ENCODE results near the gene CLCA2.
A peak's percentile ranks its signal among the peaks of the same experiment; 100 is the strongest.

Gene CLCA2

DNA sequence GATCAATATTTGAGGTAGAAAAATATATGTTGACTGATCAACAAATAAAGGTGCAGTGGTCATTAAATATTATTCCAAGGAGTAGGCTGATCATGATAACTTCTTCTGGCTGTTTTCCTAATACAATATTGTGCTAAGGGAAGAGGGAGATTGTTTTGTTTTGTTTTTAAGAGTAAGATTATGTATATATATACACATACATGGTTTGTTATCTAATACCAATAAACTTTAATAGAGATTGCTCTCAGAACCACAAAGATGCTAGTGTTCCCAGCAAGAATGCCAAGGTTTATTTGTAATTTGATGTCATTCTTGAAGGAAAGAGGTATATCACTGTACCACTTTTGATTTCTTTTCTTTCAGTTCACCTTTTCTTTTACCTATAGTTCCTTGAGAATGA, 10.1 kb downstream of the CLCA2 start:
- DNase-seq = no peak

DNA sequence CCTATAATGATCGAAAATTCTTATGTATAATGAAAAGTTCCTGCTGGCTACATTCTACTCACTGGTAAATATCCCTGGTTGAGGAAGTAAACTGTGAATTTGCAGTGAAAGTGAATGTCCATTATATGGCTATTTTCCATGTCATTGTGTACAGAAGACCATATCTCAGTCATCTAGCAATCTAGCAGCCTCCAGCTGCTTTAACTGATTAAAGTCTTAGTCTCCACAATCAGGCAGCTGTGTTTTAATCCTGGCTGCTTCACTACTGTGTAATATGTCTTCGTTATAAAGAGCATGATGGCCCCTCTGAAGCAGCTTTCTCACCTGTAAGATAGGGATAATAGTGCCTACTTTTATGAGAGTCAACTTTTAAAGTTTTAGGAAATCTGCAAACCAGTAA, 11.4 kb downstream of the CLCA2 start:
- no peak for DNase-seq

DNA sequence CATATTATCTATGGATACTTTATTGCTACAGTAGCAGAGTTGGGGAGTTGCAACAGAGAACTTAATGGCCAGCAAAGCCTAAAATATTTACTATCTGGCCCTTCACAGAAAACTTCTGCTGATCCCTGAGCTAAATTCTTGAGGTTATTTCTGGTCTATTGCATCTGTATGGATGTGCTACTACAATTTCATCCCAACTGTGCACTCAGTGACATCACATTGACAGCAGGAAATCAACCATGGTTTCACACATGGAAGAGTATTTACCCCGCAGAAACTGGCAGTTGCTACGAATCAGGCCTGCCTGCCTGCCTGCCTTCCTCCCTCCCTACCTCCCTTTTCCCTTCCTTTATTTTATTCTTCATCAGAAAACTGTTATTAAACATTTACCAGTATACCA, 12.1 kb downstream of the CLCA2 start:
- DNase-seq = peak; percentile 27

DNA sequence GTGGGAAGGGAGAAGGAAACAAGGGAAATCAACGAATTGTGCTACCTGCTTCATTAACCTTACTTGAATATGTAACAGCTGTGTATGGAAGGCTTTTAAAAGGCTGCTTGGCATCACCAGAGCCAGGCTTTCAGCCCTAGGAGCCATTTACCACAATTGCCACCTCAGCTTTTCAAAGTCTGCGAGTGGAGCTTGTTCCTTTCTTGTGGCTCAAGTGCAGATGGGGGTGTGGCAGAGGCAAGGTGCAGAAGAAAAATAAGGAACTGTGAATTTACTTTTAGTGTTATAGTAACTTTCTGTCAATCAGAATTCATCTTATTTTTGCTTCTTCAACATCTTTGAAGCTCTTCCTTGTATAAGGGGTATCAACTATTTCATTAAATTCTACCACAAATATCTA, 17.6 kb downstream of the CLCA2 start:
- DNase-seq = no peak

DNA sequence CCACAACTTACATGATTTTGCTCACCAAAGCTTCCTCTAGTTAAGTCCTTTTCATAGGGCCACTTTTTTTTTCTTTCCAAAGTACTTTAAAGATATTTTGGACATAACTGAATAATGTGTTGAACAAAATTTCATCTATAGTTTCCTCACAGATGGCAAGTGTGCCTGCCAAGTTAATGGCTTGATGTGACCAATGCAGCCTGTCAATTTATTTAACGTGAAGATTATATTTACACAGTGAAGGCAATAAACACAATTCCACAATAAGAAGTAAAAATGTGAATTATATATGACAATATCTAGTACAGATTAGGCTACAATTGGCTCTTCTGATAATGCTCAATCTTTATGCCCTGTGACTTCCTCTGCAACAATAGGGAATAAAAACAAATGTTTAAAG, 18.0 kb downstream of the CLCA2 start:
- DNase-seq = no peak

DNA sequence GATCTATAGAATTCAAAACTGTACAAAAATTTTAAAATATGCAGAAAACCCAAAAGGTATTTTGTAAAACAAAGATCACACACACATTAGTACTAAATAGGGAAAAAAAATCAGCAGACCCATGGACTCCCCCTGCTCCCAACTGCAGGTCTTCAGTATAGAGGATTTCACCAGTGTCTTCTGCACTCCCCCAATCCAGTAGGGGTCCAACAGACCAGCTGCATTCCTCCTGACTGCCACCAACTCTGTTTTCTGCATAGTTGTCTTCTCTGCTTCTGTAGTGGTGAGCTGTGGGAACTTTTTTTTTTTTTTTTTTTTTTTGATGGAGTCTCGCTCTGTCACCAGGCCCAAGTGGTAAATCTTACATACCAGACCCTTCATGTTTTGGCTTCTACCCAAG, 21.9 kb downstream of the CLCA2 start:
- no peak for DNase-seq

DNA sequence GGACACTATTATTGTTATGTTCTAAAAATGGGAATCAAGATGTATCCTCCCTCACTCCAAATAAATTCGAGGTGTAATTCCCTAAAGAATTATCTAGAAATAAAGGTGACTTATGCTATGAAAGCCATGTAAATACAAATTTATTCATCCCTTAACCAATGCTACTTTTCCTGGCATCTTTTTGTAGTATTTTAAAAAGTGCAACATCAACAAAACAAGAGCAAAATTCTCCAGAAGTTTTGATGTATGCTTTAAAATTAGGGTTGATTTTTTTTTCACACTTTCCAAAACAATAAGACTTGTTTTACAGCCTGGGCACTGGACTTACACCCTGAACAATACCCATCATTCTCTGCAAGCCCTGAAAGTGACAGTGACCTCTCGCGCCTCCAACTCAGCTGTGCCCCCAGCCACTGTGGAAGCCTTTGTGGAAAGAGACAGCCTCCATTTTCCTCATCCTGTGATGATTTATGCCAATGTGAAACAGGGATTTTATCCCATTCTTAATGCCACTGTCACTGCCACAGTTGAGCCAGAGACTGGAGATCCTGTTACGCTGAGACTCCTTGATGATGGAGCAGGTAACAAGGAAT, 23.3 kb downstream of the CLCA2 start:
- no peak for DNase-seq

DNA sequence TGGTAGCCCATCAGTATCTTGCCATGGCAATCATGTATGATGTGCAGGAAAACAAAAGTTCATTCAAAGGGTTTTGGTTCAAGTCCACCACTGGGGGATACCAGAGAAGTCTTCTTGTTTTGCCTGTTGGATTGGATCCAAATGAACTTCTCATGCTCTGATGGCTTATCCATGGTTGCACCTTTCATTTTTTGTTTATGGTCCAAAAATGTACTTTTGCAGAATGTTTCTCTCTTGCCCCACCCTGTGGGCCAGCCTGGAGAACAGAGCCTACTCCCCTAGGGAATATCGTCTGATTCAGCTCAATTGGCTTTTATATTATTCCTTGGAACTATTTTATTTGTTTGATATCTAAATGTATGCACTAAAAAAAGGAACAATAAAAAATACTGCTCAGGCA, 24.7 kb downstream of the CLCA2 start:
- no peak for DNase-seq

DNA sequence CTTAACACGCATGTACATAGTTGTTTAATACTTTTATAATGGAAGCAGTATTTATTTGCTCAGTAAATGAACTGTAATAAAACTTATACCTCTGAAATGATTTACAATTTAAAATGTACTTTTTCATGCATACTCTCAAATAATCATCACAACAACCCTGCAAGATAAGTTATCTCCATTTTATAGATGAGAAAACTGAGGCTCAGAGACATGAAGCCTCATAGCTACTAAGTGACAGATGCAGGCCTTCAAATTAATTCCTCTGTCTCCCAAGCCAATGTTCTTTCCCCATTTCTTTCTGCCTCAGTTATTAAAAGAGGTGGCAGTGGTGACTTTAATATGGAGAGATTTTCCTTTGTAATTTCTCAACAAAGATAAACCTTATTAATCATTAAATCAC, 25.1 kb downstream of the CLCA2 start:
- DNase-seq = no peak

DNA sequence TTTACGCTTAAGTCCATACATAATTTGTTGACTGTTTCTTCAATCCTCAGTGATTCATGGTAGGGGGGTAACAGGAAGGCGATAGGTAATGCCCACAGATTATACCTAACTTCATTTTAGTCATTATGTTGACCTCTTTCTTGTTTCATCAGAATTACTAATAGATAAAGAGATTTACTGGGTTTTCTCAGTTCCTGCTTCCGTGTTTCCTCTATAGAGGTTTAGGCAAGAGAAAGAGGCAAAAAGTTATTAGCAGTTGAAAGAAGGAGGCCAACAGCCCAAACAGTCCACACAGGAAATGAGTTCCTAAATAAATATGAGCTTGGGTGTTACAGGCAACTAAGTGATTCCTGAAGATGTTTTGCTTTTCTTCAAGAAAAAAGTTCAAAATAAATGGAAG, 26.9 kb downstream of the CLCA2 start:
- DNase-seq = no peak

DNA sequence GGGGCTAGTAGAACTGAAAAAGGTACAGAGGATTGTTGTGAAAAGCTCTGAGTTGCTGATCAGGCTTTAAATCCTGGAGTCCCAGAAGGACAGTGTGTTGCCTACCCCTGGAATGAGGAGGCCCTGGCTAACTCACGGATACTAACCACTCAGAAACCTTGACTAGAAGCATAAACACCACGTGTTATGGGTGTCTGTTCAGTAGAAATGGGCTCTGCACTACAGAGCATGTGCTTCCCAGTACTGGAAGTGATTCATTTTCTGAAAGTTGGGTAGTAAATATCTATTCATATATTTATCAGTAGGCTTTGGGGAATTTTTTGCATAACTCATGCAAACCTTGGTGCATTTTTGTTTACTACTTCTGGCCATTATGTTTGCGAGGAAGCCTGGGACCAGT, 29.7 kb downstream of the CLCA2 start:
- DNase-seq = no peak

DNA sequence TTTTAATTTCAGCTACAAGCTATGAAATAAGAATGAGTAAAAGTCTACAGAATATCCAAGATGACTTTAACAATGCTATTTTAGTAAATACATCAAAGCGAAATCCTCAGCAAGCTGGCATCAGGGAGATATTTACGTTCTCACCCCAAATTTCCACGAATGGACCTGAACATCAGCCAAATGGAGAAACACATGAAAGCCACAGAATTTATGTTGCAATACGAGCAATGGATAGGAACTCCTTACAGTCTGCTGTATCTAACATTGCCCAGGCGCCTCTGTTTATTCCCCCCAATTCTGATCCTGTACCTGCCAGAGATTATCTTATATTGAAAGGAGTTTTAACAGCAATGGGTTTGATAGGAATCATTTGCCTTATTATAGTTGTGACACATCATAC, 31.1 kb downstream of the CLCA2 start:
- no peak for DNase-seq

DNA sequence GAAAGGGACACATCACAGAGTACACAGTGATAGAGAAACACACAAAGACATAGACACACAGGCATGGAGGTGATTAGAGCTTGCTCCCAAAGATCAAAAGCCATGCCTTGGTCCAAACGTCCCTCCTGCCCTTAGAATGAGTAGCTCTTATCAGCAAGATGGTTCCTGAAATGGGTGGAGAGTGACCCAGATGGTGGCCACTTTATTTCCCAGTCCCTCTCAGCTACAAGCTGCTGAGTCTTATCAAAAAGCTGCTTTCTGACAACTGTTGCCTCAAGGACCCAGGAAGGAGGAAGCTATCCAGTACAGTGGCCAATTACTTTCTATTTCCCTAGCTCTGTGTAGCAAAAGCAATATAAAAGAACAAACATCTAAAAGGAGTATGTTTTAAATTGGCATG, 37.0 kb downstream of the CLCA2 start:
- DNase-seq = no peak

DNA sequence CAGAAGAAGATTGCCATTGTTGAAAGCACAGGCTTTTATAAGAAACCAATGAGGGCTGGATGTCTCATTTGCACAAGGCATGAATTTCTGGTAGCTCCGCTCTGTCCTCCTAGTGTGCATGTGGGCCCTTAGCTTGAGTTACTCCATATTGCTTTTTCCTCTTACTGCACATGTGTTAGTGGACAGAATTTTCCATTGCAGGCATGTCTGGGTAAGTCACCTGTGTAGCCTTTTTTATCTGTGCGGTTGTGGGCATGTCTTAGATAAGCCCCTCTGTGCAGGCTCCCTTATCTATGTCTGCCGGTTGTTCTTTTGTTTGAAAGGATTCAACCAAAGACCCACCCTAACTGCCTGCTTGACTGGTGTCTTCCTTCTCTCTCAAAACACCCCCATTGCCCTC, 37.5 kb downstream of the CLCA2 start:
- no peak for DNase-seq

DNA sequence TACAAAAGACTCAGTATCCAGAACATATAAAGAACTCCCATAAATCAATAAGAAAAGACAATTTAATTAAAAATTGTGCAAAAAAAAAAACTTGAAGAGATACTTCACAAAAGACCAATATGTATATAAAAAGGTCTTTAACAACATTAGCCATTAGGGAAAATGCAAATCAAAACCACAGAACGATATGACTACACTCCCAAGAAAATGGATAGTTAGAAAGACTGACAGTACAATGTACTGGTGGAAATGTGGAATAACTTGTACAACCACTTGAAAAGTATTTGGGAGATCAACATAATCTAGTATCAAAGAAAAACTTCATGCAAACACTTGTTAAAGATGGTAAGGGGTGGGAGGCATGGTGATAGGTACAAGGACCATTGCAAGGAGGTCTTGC, 40.8 kb downstream of the CLCA2 start:
- no peak for DNase-seq

DNA sequence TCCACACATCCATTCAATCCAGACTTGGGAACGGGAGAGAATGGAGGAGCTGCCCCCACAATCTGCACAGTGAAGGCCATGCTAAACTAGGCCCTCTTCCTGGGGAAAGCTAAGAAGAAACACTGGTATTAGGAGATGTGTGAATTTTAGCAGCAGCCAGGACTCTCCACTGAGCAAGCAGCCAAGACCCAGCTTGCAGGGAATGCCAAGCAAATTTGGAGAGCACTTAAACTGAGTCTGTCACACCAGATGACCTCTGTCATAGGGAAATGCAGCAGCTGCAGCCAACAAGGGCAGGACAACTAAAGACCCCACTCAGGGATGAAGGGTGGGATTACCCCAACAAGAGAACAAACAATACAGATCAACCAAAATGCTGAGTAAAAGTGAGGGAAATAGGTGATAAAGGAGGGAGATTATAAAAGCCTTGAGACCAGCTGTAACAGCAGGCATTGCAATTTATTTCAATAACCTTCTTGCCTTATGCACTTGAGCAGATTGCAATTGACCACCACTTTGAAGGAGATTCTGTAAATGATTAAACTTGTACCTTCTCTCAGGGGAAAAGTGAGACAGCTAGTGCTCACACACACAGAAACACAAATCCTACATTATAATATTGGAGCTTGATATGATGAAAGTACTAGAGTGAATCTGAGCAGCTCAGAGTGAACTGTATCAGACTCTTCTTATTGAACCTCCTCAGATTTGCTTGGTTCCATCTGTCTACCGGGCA, 42.3 kb downstream of the CLCA2 start:
- DNase-seq = no peak

DNA sequence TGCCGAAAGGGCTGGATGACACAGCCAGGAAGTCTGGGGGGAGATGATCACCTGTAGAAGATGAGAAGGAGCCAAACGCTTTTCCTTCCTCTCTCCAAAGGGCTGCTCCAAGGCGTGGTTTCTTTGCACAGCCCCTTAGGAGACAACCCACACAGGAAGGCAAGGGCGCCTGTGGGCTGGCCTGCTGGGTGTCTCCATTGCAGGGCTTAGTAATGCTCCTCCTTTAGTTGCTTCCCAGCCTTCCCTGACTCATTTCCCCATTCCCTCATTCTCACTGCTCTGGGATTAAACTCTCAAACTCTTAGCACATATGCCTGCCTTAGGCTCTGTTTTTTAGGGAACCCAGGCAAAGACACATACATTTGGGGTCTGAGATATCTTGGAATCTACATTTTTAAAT, 43.0 kb downstream of the CLCA2 start:
- DNase-seq = no peak

DNA sequence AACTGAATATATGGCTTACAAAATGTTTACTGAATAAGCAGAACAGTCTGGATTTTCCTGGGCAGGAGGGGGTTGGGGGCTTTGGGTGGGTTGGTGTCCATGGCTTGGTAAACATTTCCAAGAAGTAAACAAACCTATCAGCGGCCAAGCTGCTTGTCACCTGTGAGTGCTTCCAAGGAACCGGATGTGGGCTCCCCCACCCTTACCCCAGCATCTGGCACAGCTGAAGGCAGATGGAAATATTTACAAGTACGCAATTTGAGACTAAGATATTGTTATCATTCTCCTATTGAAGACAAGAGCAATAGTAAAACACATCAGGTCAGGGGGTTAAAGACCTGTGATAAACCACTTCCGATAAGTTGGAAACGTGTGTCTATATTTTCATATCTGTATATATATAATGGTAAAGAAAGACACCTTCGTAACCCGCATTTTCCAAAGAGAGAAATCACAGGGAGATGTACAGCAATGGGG, 44.6 kb downstream of the CLCA2 start, which contains the start of gene CLCA1:
Gene CLCA1 (plus strand): TSS at position 427 of the 477 bp plus-strand sequence. CDS start 45 bp downstream, at position 472.
- DNase-seq = no peak

DNA sequence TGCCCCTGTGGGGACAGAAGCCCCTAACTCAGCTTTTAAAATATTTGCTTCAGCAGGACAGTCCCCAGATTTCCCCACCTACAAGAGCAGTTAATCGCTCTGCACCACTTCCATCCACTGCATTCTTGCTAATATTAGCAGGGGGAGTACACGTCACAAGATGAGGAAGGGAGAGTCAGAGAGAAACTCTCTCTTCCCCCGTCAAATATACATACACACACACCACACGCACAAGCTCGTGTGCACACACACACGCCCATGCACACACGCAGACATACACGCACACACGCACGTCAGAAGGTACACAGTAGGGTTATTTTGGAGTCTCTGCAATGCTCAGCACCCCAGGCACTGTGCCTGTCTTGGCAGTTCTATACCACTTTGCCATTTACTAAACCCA, 46.9 kb downstream of the CLCA2 start:
- no peak for DNase-seq

DNA sequence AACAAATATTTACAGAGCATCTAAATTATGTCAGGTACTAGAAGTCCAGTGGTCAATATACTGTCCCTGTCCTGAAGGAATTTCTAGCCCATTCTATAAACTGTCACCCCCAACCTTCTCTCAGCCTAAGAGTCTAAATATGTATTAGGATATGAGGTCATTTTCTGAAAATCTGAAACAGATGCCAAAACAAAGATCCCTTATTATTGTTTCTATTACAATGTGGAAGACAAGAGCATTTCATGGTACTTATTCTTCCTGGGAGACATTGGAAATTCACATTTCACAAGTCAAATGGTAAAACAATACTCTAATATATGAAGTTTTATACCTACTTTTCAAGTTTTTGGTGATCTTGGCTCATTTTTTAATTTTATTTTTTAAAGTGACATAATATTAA, 47.3 kb downstream of the CLCA2 start:
- DNase-seq = no peak

DNA sequence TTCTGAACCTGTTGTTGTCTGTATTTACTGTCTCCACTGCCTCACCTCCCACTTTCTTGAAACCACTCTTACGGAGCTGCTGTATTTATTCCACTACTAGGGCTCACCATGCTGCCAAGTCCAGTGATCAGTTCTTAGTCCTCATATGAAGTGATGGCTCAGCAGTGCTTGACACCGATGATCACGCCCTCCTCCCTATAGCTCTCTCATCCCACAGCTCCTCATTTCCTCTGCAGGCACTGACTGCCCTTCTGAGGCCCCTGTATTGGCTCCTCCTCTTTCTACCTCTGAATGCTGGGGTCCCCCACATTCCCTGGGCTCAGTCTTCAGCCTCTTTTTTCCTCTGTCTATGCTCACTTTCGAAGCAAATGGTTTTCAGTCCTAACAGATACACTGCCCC, 48.2 kb downstream of the CLCA2 start:
- no peak for DNase-seq

DNA sequence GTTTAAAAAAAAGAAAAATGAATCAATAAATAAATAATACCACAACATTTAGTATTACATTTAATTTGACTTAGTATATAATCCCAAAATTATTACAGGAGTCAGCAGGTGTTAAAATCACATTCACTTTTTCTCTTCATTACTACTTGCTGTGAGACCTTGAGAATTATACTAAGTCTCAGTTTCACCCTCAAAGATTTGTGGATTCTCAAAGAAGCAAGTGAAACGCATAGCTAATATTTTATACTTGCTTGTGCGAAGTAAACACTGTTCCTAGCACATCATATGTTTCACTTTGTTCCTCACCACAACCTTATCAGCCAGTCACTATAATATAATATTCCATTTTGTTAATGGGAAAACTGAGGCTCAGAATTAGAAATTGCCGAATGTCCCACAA, 48.8 kb downstream of the CLCA2 start:
- no peak for DNase-seq

DNA sequence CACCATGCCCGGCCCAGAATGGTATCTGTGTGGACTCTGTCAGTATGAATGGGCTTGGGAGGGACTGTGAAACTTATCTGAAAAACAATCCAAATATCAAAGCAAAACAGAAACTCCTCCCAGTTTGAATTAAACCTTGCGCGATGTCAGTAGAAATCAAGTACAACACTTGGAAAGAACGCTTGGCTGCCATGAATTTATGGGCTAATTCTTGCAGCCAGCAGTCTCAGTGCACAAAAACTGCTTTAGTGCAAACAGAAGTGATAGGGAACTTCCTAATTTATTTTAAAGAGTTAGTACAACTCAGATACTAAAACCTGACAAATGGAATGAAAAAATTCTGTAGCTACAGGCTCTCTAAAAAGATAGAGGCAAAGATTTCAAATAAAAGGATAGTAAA, 53.3 kb downstream of the CLCA2 start:
- no peak for DNase-seq

DNA sequence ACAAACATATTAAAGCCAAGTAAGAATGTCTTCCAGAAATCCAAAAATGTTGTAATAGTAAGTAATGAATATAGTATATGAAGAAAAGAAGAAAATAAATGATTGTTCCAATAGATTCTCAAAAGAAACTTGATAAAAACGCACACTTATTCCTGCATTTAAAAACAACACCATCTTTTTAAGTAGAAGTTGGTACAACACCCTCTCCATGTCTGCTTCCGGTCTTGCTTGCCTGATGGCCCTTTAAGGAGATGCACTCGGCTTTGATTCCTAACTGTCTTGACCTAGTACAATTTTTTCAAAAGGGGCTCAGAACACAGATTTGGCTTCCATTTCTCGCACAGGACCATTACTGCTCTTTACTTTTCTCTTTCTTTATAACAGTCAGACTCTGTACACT, 53.7 kb downstream of the CLCA2 start:
- no peak for DNase-seq
